ENCODE measurements around the gene NCAM1.
"Not testable (repeated sequence)": the region's sequence is repeated elsewhere in the genome, so short reads cannot be mapped to it uniquely, and the experiment has no call there.

NCAM1 gene

GRCh38 chr11:112961146-112961668 is at the start of gene NCAM1:
NCAM1 (plus strand) TSS chr11:112961420.
- DNase-seq, result no peak

GRCh38 chr11:112922606-112923005 is 38.6 kb upstream of the NCAM1 start:
- DNase-seq, result no peak

GRCh38 chr11:112924836-112925235 is 36.4 kb upstream of the NCAM1 start:
- not testable (repeated sequence) for DNase-seq

- DNase-seq, result no peak
Observed at GRCh38 chr11:112925516-112926310, 35.5 kb upstream of the NCAM1 start.

GRCh38 chr11:112928136-112928535 is 33.1 kb upstream of the NCAM1 start:
- DNase-seq, result no peak

- DNase-seq, result no peak
Observed at GRCh38 chr11:112929432-112929831, 31.8 kb upstream of the NCAM1 start.

- no peak for DNase-seq
Observed at GRCh38 chr11:112931703-112932102, 29.5 kb upstream of the NCAM1 start.

- DNase-seq, result no peak
Observed at GRCh38 chr11:112932593-112932992, 28.6 kb upstream of the NCAM1 start.

GRCh38 chr11:112933970-112934369 is 27.2 kb upstream of the NCAM1 start:
- DNase-seq, result no peak

- DNase-seq, result no peak
Observed at GRCh38 chr11:112941104-112941503, 20.1 kb upstream of the NCAM1 start.

- DNase-seq, result no peak
Observed at GRCh38 chr11:112942966-112943643, 18.1 kb upstream of the NCAM1 start.

GRCh38 chr11:112946866-112947265 is 14.4 kb upstream of the NCAM1 start:
- no peak for DNase-seq

- DNase-seq, result no peak
Observed at GRCh38 chr11:112949781-112950575, 11.2 kb upstream of the NCAM1 start.

- DNase-seq, result no peak
Observed at GRCh38 chr11:112958670-112959069, 2.5 kb upstream of the NCAM1 start.

- no peak for DNase-seq
Observed at GRCh38 chr11:112961751-112962578, 745 bp downstream of the NCAM1 start.

- DNase-seq, result no peak
Observed at GRCh38 chr11:112962579-112963367, 1.6 kb downstream of the NCAM1 start.

GRCh38 chr11:112963368-112963955 is 2.2 kb downstream of the NCAM1 start:
- no peak for DNase-seq

GRCh38 chr11:112965656-112966055 is 4.4 kb downstream of the NCAM1 start:
- no peak for DNase-seq

- DNase-seq, result no peak
Observed at GRCh38 chr11:112966561-112966960, 5.3 kb downstream of the NCAM1 start.

GRCh38 chr11:112967082-112967481 is 5.9 kb downstream of the NCAM1 start:
- DNase-seq, result no peak

All from activated CD4-positive, alpha-beta T cell treated with anti-CD3 and anti-CD28 coated beads, Interleukin-2, amount 50 U/mL, for 1 hour (primary cell).